Activated T-helper 1 cell treated with anti-CD3 and anti-CD28 coated beads, Interleukin-2, amount 50 U/mL, for 16 hours (primary cell): ENCODE results near the gene ATG14.

ENCODE experiments used
- DNase-seq, 2 donors: peaks; one replicate each; pipeline ENCODE4 v3.0.0-alpha.2; 2020; ENCODE audit warnings: low read depth in 1 of 2, low spot score in 1 of 2

The ATG14 gene

DNA sequence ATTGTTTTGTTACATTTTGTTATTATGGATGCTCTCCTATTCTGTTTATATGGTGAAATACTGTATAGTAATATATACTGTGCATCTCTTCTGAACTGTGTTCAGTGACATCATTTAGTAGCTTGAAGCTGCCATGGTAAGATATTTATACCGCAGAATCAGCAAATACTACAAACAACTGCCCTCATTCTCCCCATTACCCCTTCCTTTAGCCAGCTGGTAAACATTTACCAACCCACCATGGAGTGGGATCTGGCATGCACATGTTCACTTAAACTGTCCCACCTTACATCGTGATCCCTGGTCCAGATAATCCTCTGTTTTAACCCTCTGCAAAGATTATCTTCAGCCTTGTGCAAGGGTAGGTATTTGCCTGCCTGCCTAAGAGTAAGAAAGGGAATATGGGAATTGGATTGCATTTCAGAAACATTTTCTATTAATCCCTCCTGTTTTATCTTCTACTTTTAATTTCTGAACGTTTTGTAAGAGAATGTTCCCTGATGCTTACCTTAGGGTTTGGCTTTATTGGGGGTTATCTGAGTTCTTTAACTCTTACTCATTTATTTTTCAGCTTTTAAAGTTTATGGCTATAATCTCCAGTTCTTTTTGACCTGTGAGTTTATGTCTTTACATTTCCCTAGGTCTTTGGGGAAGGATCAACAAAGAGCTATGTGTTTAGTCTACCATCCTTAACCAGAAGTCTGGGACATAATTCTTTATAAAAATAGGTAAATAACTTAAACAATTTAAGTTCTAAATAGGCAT, 93.9 kb downstream of the ATG14 start:
- DNase-seq, result no peak

DNA sequence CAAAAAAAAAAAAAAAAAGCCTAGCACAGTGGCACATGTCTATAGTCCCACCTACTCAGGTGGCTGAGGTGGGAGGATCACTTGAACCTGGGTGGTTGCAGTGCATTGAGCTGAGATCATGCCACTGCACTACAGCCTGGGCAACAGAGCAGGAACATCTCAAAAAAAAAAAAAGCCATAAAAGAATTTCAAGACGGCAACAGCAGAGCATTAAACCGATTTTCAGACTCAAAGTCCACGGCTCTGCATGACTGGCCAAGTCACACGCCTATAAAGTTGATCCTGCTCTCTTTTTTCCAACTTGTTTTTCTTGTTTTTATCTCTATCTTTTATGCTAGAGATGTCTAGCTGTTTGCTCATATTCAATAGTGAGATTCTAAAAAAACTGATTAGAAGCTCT, 95.1 kb downstream of the ATG14 start:
- DNase-seq, result no peak
